CD14-positive monocyte (primary cell): ENCODE results near the gene NHERF1. TPM values are rescaled to one million over a fixed set of nuclear protein-coding genes. Genes with fewer than 3 reads are reported as not detected.

Experiments used
- DNase-seq, 3 donors: peaks; one replicate each; pipeline ENCODE4 v3.0.0-alpha.2; 2011 to 2022
- H2AFZ ChIP-seq: 2 replicates; pipeline ENCODE4 v1.6.0; 2012; ENCODE audit warnings: mild to moderate bottlenecking, low read depth, low read length, inconsistent platforms; ENCODE audit not compliant: insufficient read depth, poor library complexity, severe bottlenecking
- H3K27ac ChIP-seq, 2 donors: 1 replicate in 1 of 2; 2 replicates in 1 of 2; pipeline ENCODE4 v1.5.1; 2012 to 2013; ENCODE audit warnings: low read length in 2 of 2, control low read depth in 1 of 2, inconsistent platforms in 1 of 2, low read depth in 1 of 2, mild to moderate bottlenecking in 1 of 2
- H3K27me3 ChIP-seq, 2 donors: one replicate each; pipeline versions ENCODE4 v1.6.0 to v1.6.1; 2011 to 2013; ENCODE audit warnings: low read length in 2 of 2; ENCODE audit not compliant: control insufficient read depth in 2 of 2, insufficient read depth in 2 of 2
- H3K36me3 ChIP-seq, 2 donors: replicated peaks in 1 of 2; 1 replicate in 1 of 2; 2 replicates in 1 of 2; pipeline versions ENCODE4 v1.5.1 to v1.6.1; 2012 to 2013; ENCODE audit warnings: low read length in 2 of 2, control low read depth in 1 of 2, inconsistent platforms in 1 of 2, mild to moderate bottlenecking in 1 of 2; ENCODE audit not compliant: insufficient read depth in 2 of 2, control insufficient read depth in 1 of 2
- H3K4me1 ChIP-seq, 2 donors: 1 replicate in 1 of 2; 2 replicates in 1 of 2; pipeline versions ENCODE4 v1.5.1 to v1.6.1; 2012 to 2013; ENCODE audit warnings: low read length in 2 of 2, control low read depth in 1 of 2, inconsistent platforms in 1 of 2, mild to moderate bottlenecking in 1 of 2, moderate library complexity in 1 of 2; ENCODE audit not compliant: insufficient read depth in 2 of 2, control insufficient read depth in 1 of 2
- H3K4me2 ChIP-seq: replicated peaks from 2 replicates; pipeline ENCODE3; 2012; ENCODE audit warnings: low read length, moderate library complexity, mild to moderate bottlenecking; ENCODE audit not compliant: poor library complexity, severe bottlenecking; ENCODE audit errors: extremely low read depth
- H3K4me3 ChIP-seq, 3 experiments: fragments of 200-600 bp in 1 of 3; sonication (generic) in 1 of 3; replicated peaks in 1 of 3; 1 replicate in 2 of 3; 2 replicates in 1 of 3; pipeline ENCODE4 v1.5.1; 2011 to 2013; ENCODE audit warnings: low read length in 3 of 3, mild to moderate bottlenecking in 3 of 3, control low read depth in 2 of 3, low read depth in 2 of 3, inconsistent platforms in 1 of 3, moderate library complexity in 1 of 3
- H3K79me2 ChIP-seq: 2 replicates; pipeline ENCODE4 v1.6.0; 2012; ENCODE audit warnings: mild to moderate bottlenecking, control low read depth, inconsistent platforms, low read length, moderate library complexity; ENCODE audit not compliant: insufficient read depth
- H3K9ac ChIP-seq: 2 replicates; pipeline ENCODE4 v1.6.0; 2017; ENCODE audit warnings: low read length, mild to moderate bottlenecking; ENCODE audit not compliant: insufficient read depth, poor library complexity, severe bottlenecking
- H3K9me3 ChIP-seq, 2 donors: replicated peaks in 1 of 2; 1 replicate in 1 of 2; 2 replicates in 1 of 2; pipeline versions ENCODE4 v1.5.1 to v1.6.1; 2012 to 2013; ENCODE audit warnings: low read length in 2 of 2, control low read depth in 1 of 2; ENCODE audit not compliant: control insufficient read depth in 1 of 2, insufficient read depth in 1 of 2
- H4K20me1 ChIP-seq: 2 replicates; pipeline ENCODE4 v1.6.0; 2012; ENCODE audit warnings: mild to moderate bottlenecking, low read length, control low read depth, moderate library complexity; ENCODE audit not compliant: insufficient read depth
- H3K27ac Mint-ChIP-seq, 7 donors: one replicate each; pipeline ENCODE4 v1.8.0; 2020; ENCODE audit warnings: mild to moderate bottlenecking in 7 of 7, mixed read lengths in 7 of 7, moderate library complexity in 6 of 7, inconsistent platforms in 2 of 7
- H3K27me3 Mint-ChIP-seq, 3 donors: one replicate each; pipeline ENCODE4 v1.8.0; 2021 to 2022; ENCODE audit warnings: low read depth in 3 of 3, mild to moderate bottlenecking in 3 of 3, mixed read lengths in 3 of 3, moderate library complexity in 3 of 3, inconsistent platforms in 1 of 3
- H3K36me3 Mint-ChIP-seq, 2 donors: one replicate each; pipeline ENCODE4 v1.8.0; 2020; ENCODE audit warnings: mixed read lengths in 2 of 2, inconsistent platforms in 1 of 2, mild to moderate bottlenecking in 1 of 2
- H3K4me1 Mint-ChIP-seq: one replicate; pipeline ENCODE4 v1.8.0; 2020; ENCODE audit warnings: mild to moderate bottlenecking, mixed read lengths
- H3K4me3 Mint-ChIP-seq, 2 donors: one replicate each; pipeline ENCODE4 v1.8.0; 2020; ENCODE audit warnings: mild to moderate bottlenecking in 2 of 2, mixed read lengths in 2 of 2, moderate library complexity in 1 of 2
- H3K9me3 Mint-ChIP-seq, 7 donors: one replicate each; pipeline ENCODE4 v1.8.0; 2020 to 2022; ENCODE audit warnings: mixed read lengths in 7 of 7, mild to moderate bottlenecking in 6 of 7, moderate library complexity in 6 of 7, inconsistent platforms in 2 of 7
- CTCF ChIP-seq: fragments of 200-600 bp; IDR thresholded peaks from one replicate; pipeline ENCODE4 v1.8.0; 2022; ENCODE audit warnings: antibody characterized with exemption, mild to moderate bottlenecking
- WGBS: methylation state at CpG from one replicate; pipeline ENCODE4 v1.1.5; 2013; ENCODE audit warnings: missing lambda C conversion rate; ENCODE audit not compliant: insufficient coverage; 5-methylcytosine and 5-hydroxymethylcytosine counted together
- intact Hi-C, 2 donors: fragments of 100-400 bp; cut with micrococcal nuclease; formaldehyde crosslinking; loops; one replicate each; pipeline versions ENCODE4 v1.15.0 to v1.15.1; 2023
- polyA plus RNA-seq, 3 donors: library from polyadenylated mRNA; depleted of rRNA in 1 of 3; unstranded in 2 of 3; stranded (reverse) in 1 of 3; fragments of 300-500 nt in 2 of 3; fragments of >200 nt in 1 of 3; fragmentation: Illumina TruSeq in 2 of 3; gene quantifications; 1 replicate in 2 of 3; 2 replicates in 1 of 3; pipeline ENCODE4 v1.2.3, GENCODE V29; 2012 to 2021

The NHERF1 gene
- polyA plus RNA-seq, 3 donors: 79.5 to 149 (median 131) TPM

DNA sequence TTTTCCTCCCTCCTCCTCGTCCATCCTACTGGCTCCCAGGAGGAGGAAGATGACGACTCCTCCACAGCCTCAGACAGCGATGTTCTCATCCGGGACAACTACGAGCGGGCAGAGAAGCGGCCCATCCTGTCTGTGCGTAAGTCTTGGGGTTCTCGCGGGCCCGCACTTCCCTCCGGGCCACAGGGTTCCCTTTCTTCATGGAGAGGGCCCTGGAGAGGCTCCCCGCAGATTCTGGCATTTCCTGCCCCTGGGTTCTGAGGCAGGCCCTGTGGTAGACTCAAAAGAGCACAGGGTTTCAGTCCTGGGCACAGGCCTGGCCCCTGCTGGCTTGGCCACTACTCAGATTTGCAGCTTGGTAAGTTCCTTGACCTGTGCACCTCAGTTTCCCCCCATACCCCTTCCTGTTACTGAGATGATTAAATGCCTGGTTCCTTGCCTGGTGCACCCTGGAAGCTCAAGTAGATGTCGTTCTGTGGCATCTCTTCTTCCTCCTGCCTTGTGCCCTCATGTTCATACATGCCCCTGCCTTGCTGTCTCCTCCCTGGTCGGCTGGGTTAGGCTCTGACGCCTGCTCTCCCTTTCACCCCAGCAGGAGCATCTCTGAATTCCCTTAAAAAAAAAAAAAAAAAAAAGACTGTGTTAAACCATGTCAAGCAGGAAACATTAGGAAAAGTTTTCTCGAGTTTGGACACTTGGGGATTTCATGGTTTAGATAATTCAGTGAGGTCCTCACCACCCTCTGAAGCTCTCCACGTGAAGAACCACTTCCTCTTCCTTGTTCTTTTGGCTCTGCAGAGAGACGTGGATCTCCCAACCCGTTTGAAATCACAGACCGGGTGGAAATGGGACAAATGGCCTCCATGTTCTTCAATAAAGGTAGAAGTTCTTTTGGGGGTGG lies 42.0 kb downstream of the NHERF1 start:
- no peaks in the 10 kb centered on the region for H3K9me3 ChIP-seq
- H3K4me3 ChIP-seq: peak overlapping the region in 1 of 3 experiments; percentile 52
- no peaks in the 10 kb centered on the region for H3K27me3 ChIP-seq
- peaks cover 37 to 45% of the 10 kb centered on the region in 2 donors for H3K36me3 ChIP-seq
- peaks cover 6% of the 10 kb centered on the region for H4K20me1 ChIP-seq
- peaks cover 75 to 81% of the 10 kb centered on the region in 2 donors for H3K36me3 Mint-ChIP-seq
- peaks cover 17% of the 10 kb centered on the region for H3K79me2 ChIP-seq
- peak in 2 of 3 donors; percentile 54 to 77 for DNase-seq
- H2AFZ ChIP-seq: no peak overlapping the region
- H3K4me3 Mint-ChIP-seq: peak overlapping the region; percentile 53 to 63
- peak overlapping the region; percentile 57 for H3K4me2 ChIP-seq
- peaks cover 47 to 61% of the 10 kb centered on the region in 2 donors for H3K4me1 ChIP-seq
- peaks cover 0 to 2% (median 0%) of the 10 kb centered on the region in 7 donors for H3K9me3 Mint-ChIP-seq
- peak overlapping the region; percentile 54 to 60 for H3K27ac ChIP-seq
- intact Hi-C loops: loop anchor here in 1 of 2 donors (2.0 kb wide), 1 partner anchor 74 kb away; no protein-coding TSS in a partner anchor
- H3K9ac ChIP-seq: peak overlapping the region; percentile 17
- no peaks in the 10 kb centered on the region for H3K27me3 Mint-ChIP-seq
- peaks cover 60% of the 10 kb centered on the region for H3K4me1 Mint-ChIP-seq
- 40% methylated on average over 15 of the region's 21 CpGs for WGBS
- H3K27ac Mint-ChIP-seq: peak overlapping the region; percentile 84 to 96 (median 86)
- no peak for TF ChIP-seq CTCF

DNA sequence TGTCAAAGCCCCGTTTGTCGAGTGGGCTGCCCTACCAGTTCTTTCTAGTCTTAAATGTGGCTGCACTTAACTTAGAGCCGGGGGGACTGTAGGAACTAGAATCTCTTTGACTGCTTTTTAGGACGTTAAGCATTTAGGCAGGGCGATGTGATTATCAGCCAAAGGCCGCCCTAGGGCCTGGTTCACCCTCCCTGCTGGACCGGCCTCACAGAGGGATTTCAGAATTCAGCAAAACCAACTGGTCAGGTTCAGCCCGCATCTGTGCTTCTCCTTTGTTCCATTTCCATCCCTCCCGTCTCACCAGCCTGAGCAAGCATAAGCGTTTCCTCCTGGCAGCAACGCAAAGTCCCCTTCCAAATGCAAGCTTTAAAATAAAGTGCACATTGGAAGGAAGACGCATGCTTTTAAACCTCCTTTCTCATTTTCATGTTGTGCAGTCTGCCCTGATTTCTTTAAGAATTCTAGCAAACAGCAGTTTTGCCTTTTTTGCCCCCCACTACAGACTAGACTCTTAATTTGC lies 44.2 kb downstream of the NHERF1 start:
- Histone ChIP-seq H3K9me3 (no peaks in the 10 kb centered on the region), H2AFZ (no peak overlapping the region), H3K9ac (no peak overlapping the region), H3K27me3 (no peaks in the 10 kb centered on the region), H3K4me2 (no peak overlapping the region), H3K4me3 (no peak overlapping the region), H3K27ac (no peak overlapping the region), H3K4me1 (peaks cover 24 to 38% of the 10 kb centered on the region in 2 donors), H3K79me2 (peaks cover 12% of the 10 kb centered on the region), H4K20me1 (peaks cover 17% of the 10 kb centered on the region), H3K36me3 (peaks cover 59 to 68% of the 10 kb centered on the region in 2 donors)
- 94% methylated on average over 11 of the region's 12 CpGs for WGBS
- Mint-ChIP-seq H3K27me3 (no peaks in the 10 kb centered on the region), H3K4me1 (peaks cover 39% of the 10 kb centered on the region), H3K27ac (peak overlapping the region in 2 of 7 donors; percentile 28 to 30), H3K9me3 (peaks cover 0 to 2% (median 0%) of the 10 kb centered on the region in 7 donors), H3K4me3 (no peak overlapping the region), H3K36me3 (peaks cover 84 to 95% of the 10 kb centered on the region in 2 donors)
- TF ChIP-seq CTCF: no peak
- intact Hi-C loops: loop anchor here in 1 of 2 donors (2.0 kb wide), 1 partner anchor 70 kb away; no protein-coding TSS in a partner anchor
- no peak for DNase-seq
